GM19099 (cell line): ENCODE results near the gene BEST4.
A peak's percentile ranks its signal among the peaks of the same experiment; 100 is the strongest.

ENCODE experiments used
- POLR2A ChIP-seq: IDR thresholded peaks from 3 replicates; pipeline ENCODE4 v1.6.1; 2011; ENCODE audit warnings: low read depth; ENCODE audit not compliant: insufficient read length; ENCODE audit errors: extremely low read depth

Gene BEST4

GRCh38 chr1:44775930-44776729 lies 11.8 kb downstream of the BEST4 start:
- no peak for TF ChIP-seq POLR2A

- peak; percentile 99 for TF ChIP-seq POLR2A
These were observed 12.7 kb downstream of the BEST4 start, which contains the start of gene RPS8 for GRCh38 chr1:44775078-44775929. Gene RPS8, plus strand, starts transcription at chr1:44775540. Its CDS starts 57 bp downstream, at chr1:44775597.

GRCh38 chr1:44760876-44761275 lies 27.1 kb downstream of the BEST4 start:
- TF ChIP-seq POLR2A, result no peak

GRCh38 chr1:44759077-44759476 lies 28.9 kb downstream of the BEST4 start:
- no peak for TF ChIP-seq POLR2A

GRCh38 chr1:44757420-44757819 lies 30.6 kb downstream of the BEST4 start:
- no peak for TF ChIP-seq POLR2A

GRCh38 chr1:44747878-44748277 lies 40.1 kb downstream of the BEST4 start:
- TF ChIP-seq POLR2A, result no peak

GRCh38 chr1:44743211-44743610 lies 44.8 kb downstream of the BEST4 start:
- TF ChIP-seq POLR2A, result no peak

- no peak for TF ChIP-seq POLR2A
These were observed 47.8 kb downstream of the BEST4 start for GRCh38 chr1:44740179-44740617.

GRCh38 chr1:44739307-44740178 lies 48.4 kb downstream of the BEST4 start, which contains the start of gene KIF2C:
Gene KIF2C, plus strand, starts transcription at chr1:44739837. Its CDS starts 96 bp downstream, at chr1:44739933.
- TF ChIP-seq POLR2A, result peak; percentile 95

GRCh38 chr1:44735992-44736391 lies 52.0 kb downstream of the BEST4 start:
- TF ChIP-seq POLR2A, result no peak

GRCh38 chr1:44733784-44734183 lies 54.2 kb downstream of the BEST4 start:
- TF ChIP-seq POLR2A, result no peak
